Osteocyte (in vitro differentiated cells): ENCODE data around the gene MEF2A. TPM values are rescaled to one million over a fixed set of nuclear protein-coding genes. Genes with fewer than 3 reads are reported as not detected.

Source experiments
- DNase-seq: peaks from one replicate; pipeline ENCODE4 v3.0.0; 2021; ENCODE audit warnings: mixed read lengths; ENCODE audit not compliant: unreplicated experiment; ENCODE audit errors: extremely low spot score
- H3K27ac Mint-ChIP-seq: one replicate; pipeline ENCODE4 v1.8.0; 2021; ENCODE audit warnings: mild to moderate bottlenecking, mixed read lengths; ENCODE audit not compliant: unreplicated experiment
- H3K27me3 Mint-ChIP-seq: one replicate; pipeline ENCODE4 v1.8.0; 2021; ENCODE audit warnings: mixed read lengths; ENCODE audit not compliant: unreplicated experiment
- H3K36me3 Mint-ChIP-seq: one replicate; pipeline ENCODE4 v1.8.0; 2021; ENCODE audit warnings: mixed read lengths; ENCODE audit not compliant: unreplicated experiment
- H3K4me1 Mint-ChIP-seq: one replicate; pipeline ENCODE4 v1.8.0; 2021; ENCODE audit warnings: mixed read lengths; ENCODE audit not compliant: unreplicated experiment
- H3K4me3 Mint-ChIP-seq: one replicate; pipeline ENCODE4 v1.8.0; 2021; ENCODE audit warnings: mild to moderate bottlenecking, moderate library complexity, mixed read lengths; ENCODE audit not compliant: unreplicated experiment
- H3K9me3 Mint-ChIP-seq: one replicate; pipeline ENCODE4 v1.8.0; 2021; ENCODE audit warnings: mixed read lengths; ENCODE audit not compliant: unreplicated experiment
- total RNA-seq: library from RNA; stranded (reverse); gene quantifications from 2 replicates; pipeline ENCODE4 v1.2.1, GENCODE V29; 2021
- TF ChIP-seq, protein P1 (sequence below): fragments of 200-600 bp; sonication (generic); IDR thresholded peaks from 2 replicates; pipeline ENCODE4 v1.5.0; 2021; ENCODE audit warnings: antibody characterized with exemption, mild to moderate bottlenecking, moderate library complexity

Gene MEF2A
- total RNA-seq, 1 donor from 2014 or later = 97.8 TPM

- TF ChIP-seq, protein P1, sequence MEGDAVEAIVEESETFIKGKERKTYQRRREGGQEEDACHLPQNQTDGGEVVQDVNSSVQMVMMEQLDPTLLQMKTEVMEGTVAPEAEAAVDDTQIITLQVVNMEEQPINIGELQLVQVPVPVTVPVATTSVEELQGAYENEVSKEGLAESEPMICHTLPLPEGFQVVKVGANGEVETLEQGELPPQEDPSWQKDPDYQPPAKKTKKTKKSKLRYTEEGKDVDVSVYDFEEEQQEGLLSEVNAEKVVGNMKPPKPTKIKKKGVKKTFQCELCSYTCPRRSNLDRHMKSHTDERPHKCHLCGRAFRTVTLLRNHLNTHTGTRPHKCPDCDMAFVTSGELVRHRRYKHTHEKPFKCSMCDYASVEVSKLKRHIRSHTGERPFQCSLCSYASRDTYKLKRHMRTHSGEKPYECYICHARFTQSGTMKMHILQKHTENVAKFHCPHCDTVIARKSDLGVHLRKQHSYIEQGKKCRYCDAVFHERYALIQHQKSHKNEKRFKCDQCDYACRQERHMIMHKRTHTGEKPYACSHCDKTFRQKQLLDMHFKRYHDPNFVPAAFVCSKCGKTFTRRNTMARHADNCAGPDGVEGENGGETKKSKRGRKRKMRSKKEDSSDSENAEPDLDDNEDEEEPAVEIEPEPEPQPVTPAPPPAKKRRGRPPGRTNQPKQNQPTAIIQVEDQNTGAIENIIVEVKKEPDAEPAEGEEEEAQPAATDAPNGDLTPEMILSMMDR = no peak
- DNase-seq = no peak
- Mint-ChIP-seq H3K4me1 (no peaks in the 10 kb centered on the region), H3K27me3 (peaks cover 18% of the 10 kb centered on the region), H3K36me3 (no peaks in the 10 kb centered on the region), H3K4me3 (no peak overlapping the region), H3K9me3 (no peaks in the 10 kb centered on the region), H3K27ac (no peak overlapping the region)
Measured at GRCh38 chr15:99762288-99762687, 196.5 kb downstream of the MEF2A start.

- H3K27ac Mint-ChIP-seq = no peak overlapping the region
- peaks cover 17% of the 10 kb centered on the region for H3K27me3 Mint-ChIP-seq
- no peaks in the 10 kb centered on the region for H3K36me3 Mint-ChIP-seq
- H3K4me3 Mint-ChIP-seq = no peak overlapping the region
- no peak for DNase-seq
- TF ChIP-seq, protein P1 = no peak
- H3K4me1 Mint-ChIP-seq = no peaks in the 10 kb centered on the region
- no peaks in the 10 kb centered on the region for H3K9me3 Mint-ChIP-seq
Measured at GRCh38 chr15:99763827-99764226, 198.0 kb downstream of the MEF2A start.

DNA sequence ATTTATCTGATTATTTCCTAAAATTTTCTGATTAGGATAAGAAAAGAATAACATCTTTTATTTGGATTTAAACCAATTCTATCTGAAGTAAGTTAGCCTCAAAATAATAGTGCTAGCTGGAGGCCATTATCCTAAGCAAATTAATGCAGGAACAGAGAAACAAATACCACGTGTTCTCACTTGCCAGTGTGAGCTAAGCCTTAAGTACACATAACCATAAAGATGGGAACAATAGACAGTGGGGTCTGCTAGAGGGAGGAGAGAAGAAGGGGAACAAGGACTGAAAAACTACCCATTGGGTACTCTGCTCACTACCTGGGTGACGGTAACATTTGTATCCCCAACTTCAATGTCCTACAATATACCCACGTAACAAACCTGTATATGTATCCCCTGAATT is 198.7 kb downstream of the MEF2A start:
- Mint-ChIP-seq H3K4me1 (no peaks in the 10 kb centered on the region), H3K27ac (no peak overlapping the region), H3K4me3 (no peak overlapping the region), H3K9me3 (no peaks in the 10 kb centered on the region), H3K27me3 (peaks cover 17% of the 10 kb centered on the region), H3K36me3 (no peaks in the 10 kb centered on the region)
- TF ChIP-seq, protein P1 = no peak
- DNase-seq = no peak

Other genes starting within 250 kb of the MEF2A start
- 11.3 and 14.1 TPM in 2 replicates for gene LYSMD4, start 167.5 kb downstream of the MEF2A start, total RNA-seq